HEK293 (cell line): ENCODE measurements around the gene NEURL4.

Experiments used
- SCRT1 ChIP-seq: fragments of 450-650 bp; formaldehyde crosslinking; IDR thresholded peaks from 2 replicates; pipeline ENCODE4 v1.5.1; 2016; ENCODE audit warnings: missing biosample characterization, missing genetic modification characterization, borderline replicate concordance
- SP3 ChIP-seq: fragments of 450-650 bp; formaldehyde crosslinking; IDR thresholded peaks from 2 replicates; pipeline ENCODE4 v1.5.1; 2016; ENCODE audit warnings: missing biosample characterization, missing genetic modification characterization
- YY1 ChIP-seq: fragments of 450-650 bp; formaldehyde crosslinking; IDR thresholded peaks from 2 replicates; pipeline ENCODE4 v1.5.1; 2018; ENCODE audit warnings: missing biosample characterization, missing genetic modification characterization
- ZBTB48 ChIP-seq: fragments of 450-650 bp; formaldehyde crosslinking; IDR thresholded peaks from 2 replicates; pipeline ENCODE4 v1.5.1; 2016; ENCODE audit warnings: missing biosample characterization, missing genetic modification characterization
- ZNF302 ChIP-seq: fragments of 450-650 bp; formaldehyde crosslinking; IDR thresholded peaks from 2 replicates; pipeline ENCODE4 v1.5.1; 2016; ENCODE audit warnings: missing biosample characterization, missing genetic modification characterization, low read depth
- ZNF558 ChIP-seq: fragments of 450-650 bp; formaldehyde crosslinking; IDR thresholded peaks from 2 replicates; pipeline ENCODE4 v1.5.1; 2016; ENCODE audit warnings: missing biosample characterization, missing genetic modification characterization
- ZNF664 ChIP-seq: fragments of 450-650 bp; formaldehyde crosslinking; IDR thresholded peaks from 2 replicates; pipeline ENCODE4 v1.5.1; 2016; ENCODE audit warnings: missing biosample characterization, missing genetic modification characterization
- TF ChIP-seq, protein P1 (sequence below): fragments of 450-650 bp; formaldehyde crosslinking; IDR thresholded peaks from 2 replicates; pipeline ENCODE4 v1.5.1; 2016; ENCODE audit warnings: missing biosample characterization, missing genetic modification characterization
- TF ChIP-seq, protein P2 (sequence below): fragments of 450-650 bp; formaldehyde crosslinking; IDR thresholded peaks from 2 replicates; pipeline ENCODE4 v1.5.1; 2016; ENCODE audit warnings: missing biosample characterization, missing genetic modification characterization, low read depth
- TF ChIP-seq, protein P3 (sequence below): fragments of 450-650 bp; formaldehyde crosslinking; optimal IDR thresholded peaks from 2 replicates; pipeline ENCODE3; 2016; ENCODE audit warnings: missing biosample characterization, mild to moderate bottlenecking, missing genetic modification characterization
- TF ChIP-seq, protein P4 (sequence below): fragments of 450-650 bp; formaldehyde crosslinking; IDR thresholded peaks from 2 replicates; pipeline ENCODE4 v1.5.1; 2016; ENCODE audit warnings: missing biosample characterization, missing genetic modification characterization
- TF ChIP-seq, protein P5 (sequence below): IDR thresholded peaks from 2 replicates; pipeline ENCODE4 v1.6.1; 2011; ENCODE audit warnings: mild to moderate bottlenecking, low read depth, low read length, borderline replicate concordance

DNA sequence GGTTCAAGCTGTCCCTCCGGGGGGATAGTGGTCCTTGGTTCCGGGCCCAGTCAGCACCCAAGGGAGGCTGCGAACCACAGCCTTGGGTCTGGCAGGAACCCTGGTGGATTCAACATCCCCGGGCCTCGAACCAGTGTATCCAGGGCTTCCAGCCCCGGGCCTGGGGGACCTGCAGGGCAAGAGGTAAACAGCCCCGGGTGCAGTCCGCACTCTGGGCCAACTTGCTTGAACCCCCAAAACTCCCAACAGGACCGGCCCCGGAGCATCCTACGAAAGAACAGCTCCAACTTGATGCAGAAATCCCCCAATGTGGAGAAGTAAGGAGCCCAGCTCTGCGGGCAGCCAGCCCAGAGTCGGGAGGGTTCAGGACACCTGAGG is 1.5 kb upstream of the NEURL4 start:
- TF ChIP-seq, protein P1, sequence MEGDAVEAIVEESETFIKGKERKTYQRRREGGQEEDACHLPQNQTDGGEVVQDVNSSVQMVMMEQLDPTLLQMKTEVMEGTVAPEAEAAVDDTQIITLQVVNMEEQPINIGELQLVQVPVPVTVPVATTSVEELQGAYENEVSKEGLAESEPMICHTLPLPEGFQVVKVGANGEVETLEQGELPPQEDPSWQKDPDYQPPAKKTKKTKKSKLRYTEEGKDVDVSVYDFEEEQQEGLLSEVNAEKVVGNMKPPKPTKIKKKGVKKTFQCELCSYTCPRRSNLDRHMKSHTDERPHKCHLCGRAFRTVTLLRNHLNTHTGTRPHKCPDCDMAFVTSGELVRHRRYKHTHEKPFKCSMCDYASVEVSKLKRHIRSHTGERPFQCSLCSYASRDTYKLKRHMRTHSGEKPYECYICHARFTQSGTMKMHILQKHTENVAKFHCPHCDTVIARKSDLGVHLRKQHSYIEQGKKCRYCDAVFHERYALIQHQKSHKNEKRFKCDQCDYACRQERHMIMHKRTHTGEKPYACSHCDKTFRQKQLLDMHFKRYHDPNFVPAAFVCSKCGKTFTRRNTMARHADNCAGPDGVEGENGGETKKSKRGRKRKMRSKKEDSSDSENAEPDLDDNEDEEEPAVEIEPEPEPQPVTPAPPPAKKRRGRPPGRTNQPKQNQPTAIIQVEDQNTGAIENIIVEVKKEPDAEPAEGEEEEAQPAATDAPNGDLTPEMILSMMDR (tag by site-specific recombination), result no peak
- TF ChIP-seq ZBTB48 (tag by site-specific recombination) (no peak), YY1 (tag by site-specific recombination) (no peak), ZNF664 (tag by site-specific recombination) (no peak), ZNF558 (no peak), SCRT1 (no peak), SP3 (no peak), ZNF302 (tag by site-specific recombination) (no peak)
- TF ChIP-seq, protein P2, sequence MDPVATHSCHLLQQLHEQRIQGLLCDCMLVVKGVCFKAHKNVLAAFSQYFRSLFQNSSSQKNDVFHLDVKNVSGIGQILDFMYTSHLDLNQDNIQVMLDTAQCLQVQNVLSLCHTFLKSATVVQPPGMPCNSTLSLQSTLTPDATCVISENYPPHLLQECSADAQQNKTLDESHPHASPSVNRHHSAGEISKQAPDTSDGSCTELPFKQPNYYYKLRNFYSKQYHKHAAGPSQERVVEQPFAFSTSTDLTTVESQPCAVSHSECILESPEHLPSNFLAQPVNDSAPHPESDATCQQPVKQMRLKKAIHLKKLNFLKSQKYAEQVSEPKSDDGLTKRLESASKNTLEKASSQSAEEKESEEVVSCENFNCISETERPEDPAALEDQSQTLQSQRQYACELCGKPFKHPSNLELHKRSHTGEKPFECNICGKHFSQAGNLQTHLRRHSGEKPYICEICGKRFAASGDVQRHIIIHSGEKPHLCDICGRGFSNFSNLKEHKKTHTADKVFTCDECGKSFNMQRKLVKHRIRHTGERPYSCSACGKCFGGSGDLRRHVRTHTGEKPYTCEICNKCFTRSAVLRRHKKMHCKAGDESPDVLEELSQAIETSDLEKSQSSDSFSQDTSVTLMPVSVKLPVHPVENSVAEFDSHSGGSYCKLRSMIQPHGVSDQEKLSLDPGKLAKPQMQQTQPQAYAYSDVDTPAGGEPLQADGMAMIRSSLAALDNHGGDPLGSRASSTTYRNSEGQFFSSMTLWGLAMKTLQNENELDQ (tag by site-specific recombination), result no peak
- TF ChIP-seq, protein P3, sequence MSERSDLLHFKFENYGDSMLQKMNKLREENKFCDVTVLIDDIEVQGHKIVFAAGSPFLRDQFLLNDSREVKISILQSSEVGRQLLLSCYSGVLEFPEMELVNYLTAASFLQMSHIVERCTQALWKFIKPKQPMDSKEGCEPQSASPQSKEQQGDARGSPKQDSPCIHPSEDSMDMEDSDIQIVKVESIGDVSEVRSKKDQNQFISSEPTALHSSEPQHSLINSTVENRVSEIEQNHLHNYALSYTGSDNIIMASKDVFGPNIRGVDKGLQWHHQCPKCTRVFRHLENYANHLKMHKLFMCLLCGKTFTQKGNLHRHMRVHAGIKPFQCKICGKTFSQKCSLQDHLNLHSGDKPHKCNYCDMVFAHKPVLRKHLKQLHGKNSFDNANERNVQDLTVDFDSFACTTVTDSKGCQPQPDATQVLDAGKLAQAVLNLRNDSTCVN (tag by site-specific recombination), result no peak
- TF ChIP-seq, protein P4, sequence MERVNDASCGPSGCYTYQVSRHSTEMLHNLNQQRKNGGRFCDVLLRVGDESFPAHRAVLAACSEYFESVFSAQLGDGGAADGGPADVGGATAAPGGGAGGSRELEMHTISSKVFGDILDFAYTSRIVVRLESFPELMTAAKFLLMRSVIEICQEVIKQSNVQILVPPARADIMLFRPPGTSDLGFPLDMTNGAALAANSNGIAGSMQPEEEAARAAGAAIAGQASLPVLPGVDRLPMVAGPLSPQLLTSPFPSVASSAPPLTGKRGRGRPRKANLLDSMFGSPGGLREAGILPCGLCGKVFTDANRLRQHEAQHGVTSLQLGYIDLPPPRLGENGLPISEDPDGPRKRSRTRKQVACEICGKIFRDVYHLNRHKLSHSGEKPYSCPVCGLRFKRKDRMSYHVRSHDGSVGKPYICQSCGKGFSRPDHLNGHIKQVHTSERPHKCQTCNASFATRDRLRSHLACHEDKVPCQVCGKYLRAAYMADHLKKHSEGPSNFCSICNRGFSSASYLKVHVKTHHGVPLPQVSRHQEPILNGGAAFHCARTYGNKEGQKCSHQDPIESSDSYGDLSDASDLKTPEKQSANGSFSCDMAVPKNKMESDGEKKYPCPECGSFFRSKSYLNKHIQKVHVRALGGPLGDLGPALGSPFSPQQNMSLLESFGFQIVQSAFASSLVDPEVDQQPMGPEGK, result no peak
- TF ChIP-seq, protein P5, sequence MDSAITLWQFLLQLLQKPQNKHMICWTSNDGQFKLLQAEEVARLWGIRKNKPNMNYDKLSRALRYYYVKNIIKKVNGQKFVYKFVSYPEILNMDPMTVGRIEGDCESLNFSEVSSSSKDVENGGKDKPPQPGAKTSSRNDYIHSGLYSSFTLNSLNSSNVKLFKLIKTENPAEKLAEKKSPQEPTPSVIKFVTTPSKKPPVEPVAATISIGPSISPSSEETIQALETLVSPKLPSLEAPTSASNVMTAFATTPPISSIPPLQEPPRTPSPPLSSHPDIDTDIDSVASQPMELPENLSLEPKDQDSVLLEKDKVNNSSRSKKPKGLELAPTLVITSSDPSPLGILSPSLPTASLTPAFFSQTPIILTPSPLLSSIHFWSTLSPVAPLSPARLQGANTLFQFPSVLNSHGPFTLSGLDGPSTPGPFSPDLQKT, result no peak
